Stimulated activated CD4-positive, alpha-beta T cell treated with anti-CD3 and anti-CD28 coated beads, Interleukin-1b, Interleukin-23, amount 100 ng/mL, for 1 hour (primary cell): ENCODE results near the gene ACTRT2.

Experiments used
- DNase-seq, 2 donors: peaks; one replicate each; pipeline ENCODE4 v3.0.0-alpha.2; 2020; ENCODE audit warnings: low read depth in 2 of 2

The ACTRT2 gene

GRCh38 chr1:3032371-3033039 is 11.2 kb downstream of the ACTRT2 start:
- DNase-seq = no peak

- no peak for DNase-seq
These were observed 11.9 kb downstream of the ACTRT2 start for GRCh38 chr1:3033040-3033789.

DNA sequence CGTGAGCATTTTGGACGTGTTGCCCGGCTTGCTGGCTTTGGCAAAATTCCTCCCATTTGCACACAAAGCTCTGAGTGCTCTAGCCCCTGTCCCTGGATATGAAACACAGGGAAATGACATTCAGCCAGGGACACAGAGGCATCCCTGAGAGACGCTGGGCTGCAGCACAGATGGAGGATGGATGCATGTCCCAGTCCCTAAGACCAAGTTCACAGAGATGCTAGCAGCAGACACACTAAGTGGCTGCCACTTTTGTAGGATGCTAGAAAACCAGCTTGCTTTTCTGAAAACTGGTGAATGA is 12.5 kb downstream of the ACTRT2 start:
- DNase-seq = no peak

- DNase-seq = no peak
These were observed 12.9 kb downstream of the ACTRT2 start for GRCh38 chr1:3034162-3034561.

DNA sequence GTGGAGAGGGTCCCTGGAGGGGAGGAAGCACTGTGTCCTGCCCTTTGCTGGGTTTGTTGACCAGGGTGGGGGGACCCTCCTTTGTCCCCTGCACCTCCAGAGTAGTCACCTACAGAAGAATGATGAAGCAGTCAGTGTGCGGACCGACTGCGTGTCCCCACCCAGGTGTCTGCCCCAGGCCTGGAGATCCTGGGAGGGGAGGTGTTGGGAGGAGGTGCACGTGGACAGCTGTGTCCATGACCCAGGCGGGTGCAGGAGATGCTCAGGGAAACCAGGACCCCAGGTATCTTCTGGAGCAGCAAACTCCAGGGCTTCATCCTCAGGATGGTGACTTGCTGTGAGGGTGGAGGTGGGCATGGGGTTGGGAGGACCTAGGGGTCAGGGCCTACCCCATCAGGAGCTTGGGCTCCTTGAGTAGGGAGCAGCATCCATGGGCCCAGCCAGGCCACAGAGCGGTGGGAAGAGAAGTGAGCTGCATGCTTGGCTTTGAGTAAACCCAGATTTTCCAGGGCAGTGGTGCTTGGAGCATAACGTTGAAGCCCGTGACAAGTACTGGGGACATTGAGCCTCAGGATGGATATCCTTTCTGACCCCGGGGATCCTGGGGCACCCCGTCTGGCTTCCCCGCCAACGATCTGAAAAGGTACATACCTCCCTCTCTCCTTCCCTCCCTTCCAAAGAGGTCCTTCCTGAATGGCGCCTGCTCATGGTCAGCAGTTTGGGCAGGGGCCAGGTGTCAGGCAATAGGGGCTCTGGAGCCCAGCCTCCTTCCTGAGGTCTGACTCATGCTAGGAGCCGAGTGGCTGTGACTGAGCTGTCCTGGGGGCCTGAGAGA is 13.7 kb downstream of the ACTRT2 start:
- DNase-seq = no peak

DNA sequence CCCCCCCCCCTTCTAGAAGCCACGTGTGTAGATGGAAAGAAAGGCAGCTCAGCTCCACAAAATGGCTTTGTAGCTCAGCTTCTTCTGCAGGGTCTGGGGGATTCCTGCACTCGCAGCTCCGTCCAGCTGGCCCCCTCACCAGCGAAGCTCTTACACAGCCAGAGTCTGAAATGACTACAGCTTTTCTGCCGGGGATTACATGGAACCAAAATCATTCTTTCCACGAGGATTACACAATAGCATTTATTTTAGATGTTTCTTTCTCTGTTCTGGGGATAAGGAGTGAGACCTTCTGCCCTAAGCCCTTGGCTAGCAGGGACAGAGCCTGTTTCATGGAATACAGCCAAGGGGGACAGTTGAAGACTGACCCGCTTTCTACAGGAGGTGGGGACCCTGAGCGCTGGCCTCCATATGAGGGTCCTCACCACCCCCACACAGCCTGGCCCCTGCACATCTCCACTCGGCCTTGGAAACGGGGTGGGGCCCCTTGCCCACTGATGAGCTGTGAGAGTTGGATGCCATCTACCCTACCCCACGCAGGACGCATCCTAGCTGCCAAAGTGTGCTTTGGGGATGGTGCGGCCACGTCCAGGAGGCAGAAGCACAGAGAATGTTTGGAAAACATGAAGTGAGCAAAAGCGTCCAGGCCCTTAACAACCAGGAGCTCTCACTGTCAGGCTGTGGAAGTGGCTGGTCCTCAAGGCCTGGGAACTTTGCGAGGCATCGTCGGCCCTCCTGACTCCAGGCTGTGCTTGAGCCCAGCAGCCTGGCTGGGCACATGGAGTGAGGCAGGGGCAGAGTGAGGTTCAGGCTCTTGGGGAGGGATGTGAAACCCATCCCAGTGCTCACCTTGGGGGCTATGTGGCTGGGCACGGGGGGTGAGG is 14.5 kb downstream of the ACTRT2 start:
- DNase-seq = no peak

GRCh38 chr1:3036447-3037280 is 15.4 kb downstream of the ACTRT2 start:
- DNase-seq = no peak

- no peak for DNase-seq
These were observed 16.2 kb downstream of the ACTRT2 start for GRCh38 chr1:3037281-3038040.

- DNase-seq = no peak
These were observed 16.9 kb downstream of the ACTRT2 start for GRCh38 chr1:3038113-3038551.

- DNase-seq = no peak
These were observed 17.4 kb downstream of the ACTRT2 start for GRCh38 chr1:3038571-3039181.

DNA sequence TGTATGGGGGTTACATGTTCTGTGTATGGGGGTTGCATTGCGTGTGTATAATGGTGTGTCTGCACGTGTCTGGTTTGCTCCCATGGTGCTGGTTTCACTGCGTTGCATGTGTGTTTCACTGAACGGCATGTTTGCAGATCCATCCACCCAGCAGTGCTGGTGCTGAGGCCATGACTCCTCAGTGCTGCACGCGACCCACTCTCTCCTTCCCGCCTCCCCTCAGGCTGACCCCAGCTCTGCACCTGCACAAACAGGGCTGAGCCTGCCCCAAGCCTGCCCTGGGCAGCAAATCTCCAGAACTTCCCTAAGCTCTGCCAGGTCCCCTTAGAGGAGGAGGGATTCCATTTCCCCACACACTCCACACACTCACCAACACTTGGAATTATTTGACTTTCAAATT is 18.7 kb downstream of the ACTRT2 start:
- no peak for DNase-seq

- DNase-seq = no peak
These were observed 21.2 kb downstream of the ACTRT2 start for GRCh38 chr1:3042481-3042880.

- DNase-seq = no peak
These were observed 27.9 kb downstream of the ACTRT2 start for GRCh38 chr1:3049164-3049563.

GRCh38 chr1:3049905-3050304 is 28.6 kb downstream of the ACTRT2 start:
- no peak for DNase-seq

GRCh38 chr1:3050603-3051002 is 29.3 kb downstream of the ACTRT2 start:
- no peak for DNase-seq

DNA sequence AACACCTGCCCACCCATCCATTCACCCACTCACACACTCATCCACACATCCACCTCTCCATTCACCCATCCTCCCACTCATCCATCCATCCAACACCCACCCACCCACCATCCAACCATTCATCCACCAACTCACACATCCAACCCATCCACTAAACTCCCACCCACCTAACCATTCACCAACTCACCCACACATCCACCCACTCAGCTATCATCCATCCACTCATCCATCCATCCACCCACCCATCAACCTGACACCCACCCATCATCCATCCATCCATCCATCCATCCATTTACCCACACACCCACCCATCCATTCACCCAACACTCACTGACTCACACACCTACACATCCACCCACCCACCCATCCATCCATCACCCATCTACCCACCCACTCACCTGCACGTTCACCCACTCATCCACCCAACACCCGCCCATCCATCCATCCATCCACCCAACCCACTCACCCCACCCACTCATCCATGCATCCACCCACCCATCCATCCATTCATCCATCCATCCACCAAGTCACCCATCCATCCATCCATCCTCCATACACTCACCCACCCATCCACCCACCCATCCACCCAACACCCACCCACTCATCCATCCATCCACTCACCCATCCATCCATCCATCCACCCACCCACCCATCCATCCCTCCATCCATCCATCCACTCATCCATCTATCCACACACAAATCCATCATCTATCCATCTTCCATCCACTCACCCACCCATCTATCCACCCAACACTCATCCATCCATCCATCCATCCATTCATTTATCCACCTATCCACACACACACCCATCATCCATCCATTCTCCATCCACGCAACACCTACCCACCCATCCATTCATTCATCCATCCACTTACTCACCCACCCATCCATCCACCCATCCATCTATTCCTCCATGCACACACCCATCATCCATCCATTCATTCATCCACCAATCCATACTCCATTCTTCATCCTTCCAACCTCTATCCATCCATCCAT is 30.3 kb downstream of the ACTRT2 start:
- DNase-seq = no peak

GRCh38 chr1:3052501-3052900 is 31.2 kb downstream of the ACTRT2 start:
- no peak for DNase-seq

- DNase-seq = no peak
These were observed 32.2 kb downstream of the ACTRT2 start for GRCh38 chr1:3053366-3053980.
